Renal pelvis (tissue), 4 donors: ENCODE results near the gene PIGB. TPM values are rescaled to one million over a fixed set of nuclear protein-coding genes. Genes with fewer than 3 reads are reported as not detected.
A peak's percentile ranks its signal among the peaks of the same experiment; 100 is the strongest.
"Not testable (repeated sequence)": the region's sequence is repeated elsewhere in the genome, so short reads cannot be mapped to it uniquely, and the experiment has no call there.

ENCODE experiments used
- DNase-seq: peaks from one replicate; pipeline ENCODE4 v3.0.0-alpha.2; 2013
- polyA plus RNA-seq, 3 donors: library from polyadenylated mRNA; unstranded; fragments of 120-200 nt; gene quantifications; one replicate each; pipeline ENCODE4 v1.2.1, GENCODE V29; 2013; ENCODE audit not compliant: insufficient read length in 3 of 3

PIGB gene
- polyA plus RNA-seq, 3 donors = 14.9 to 20.4 (median 19.1) TPM

GRCh38 chr15:55289746-55290527, 29.1 kb upstream of the PIGB start, which contains the start of gene RAB27A:
RAB27A (minus strand) TSS chr15:55289813; CDS start chr15:55234934, 54,879 bp downstream.
- peak; percentile 74 for DNase-seq

DNA sequence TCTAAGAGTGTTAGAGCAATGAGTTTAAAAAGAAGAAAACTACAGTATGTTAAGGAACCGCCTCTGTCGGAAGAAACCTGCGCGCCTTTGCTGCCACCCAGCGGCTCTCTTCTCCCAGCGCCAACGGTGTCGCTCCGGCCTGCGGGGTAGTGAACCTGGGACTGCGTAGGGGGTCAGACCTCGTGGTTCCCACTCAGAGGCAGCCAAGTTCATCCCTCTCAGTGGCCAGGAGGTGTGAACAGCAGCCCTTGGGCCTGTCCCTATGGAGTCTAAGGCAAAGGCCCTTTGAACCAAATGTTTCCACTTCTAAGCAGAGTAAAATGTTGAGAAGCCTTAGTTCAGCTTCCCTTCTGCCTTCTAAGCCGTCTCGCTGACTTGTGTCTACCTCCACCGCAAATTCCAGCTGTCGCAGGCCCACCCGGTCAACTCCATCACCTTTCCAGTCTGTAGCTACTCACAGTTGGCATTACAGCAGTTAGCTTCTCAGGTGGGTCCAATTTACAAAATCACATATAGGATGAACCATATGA, 28.4 kb upstream of the PIGB start:
- DNase-seq = peak; percentile 87

DNA sequence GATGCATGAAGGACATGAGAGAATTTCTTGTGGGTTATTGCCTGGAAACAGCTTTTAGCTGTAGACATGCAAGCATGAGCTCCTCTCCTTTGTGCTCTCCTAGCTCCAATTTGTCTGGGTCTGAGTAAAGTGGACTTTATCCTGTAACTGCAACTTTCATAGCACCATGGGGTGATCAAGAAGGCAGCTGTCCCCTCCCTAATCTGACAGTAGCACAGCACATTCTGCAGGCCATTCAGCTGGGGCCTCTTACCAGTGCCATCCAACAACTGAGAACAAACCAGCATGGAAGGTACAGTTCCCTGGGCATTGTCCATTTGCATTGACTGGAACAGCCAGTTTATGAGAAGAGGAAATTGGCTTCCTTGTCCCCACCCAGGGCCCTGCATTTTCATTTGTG, 21.7 kb upstream of the PIGB start:
- no peak for DNase-seq

DNA sequence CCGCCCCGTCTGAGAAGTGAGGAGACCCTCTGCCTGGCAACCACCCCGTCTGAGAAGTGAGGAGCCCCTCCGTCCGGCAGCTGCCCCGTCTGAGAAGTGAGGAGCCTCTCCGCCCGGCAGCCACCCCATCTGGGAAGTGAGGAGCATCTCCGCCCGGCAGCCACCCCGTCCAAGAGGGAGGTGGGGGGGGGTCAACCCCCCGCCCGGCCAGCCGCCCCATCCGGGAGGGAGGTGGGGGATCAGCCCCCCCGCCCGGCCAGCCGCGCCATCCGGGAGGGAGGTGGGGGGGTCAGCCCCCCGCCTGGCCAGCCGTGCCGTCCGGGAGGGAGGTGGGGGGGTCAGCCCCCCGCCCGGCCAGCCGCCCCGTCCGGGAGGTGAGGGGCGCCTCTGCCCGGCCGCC, 16.2 kb upstream of the PIGB start:
- DNase-seq = not testable (repeated sequence)

DNA sequence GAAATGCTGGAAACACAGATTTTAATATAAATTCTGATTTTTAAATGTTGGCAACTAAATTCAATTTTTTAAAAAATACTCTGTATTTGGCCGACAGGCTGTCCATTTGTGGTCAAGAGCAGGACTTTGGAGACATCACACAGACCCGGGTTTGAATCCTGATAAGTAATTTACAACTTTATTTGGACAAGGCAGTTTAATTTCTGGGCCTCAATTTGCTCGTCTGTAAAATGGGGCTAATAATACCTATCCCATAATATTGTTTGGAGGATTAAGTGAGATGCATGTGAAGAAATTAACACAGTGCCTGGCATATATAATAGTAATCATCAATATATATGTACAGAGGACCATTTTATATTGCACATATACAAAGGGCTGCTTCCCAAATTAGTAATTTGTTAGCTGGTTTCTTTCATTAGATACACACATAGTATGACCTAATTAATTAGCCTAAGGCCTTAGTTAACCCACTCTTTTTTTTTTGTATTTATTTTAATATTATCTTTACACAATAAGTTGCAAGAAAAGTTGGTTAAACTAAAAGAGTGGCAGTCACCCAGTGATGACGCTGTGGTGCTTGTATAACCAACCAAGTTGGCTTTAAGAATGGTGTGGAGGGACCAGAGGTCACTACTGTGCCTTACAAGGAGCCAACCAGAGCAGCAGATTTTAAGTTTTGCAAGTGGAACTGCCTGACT, 665 bp downstream of the PIGB start:
- no peak for DNase-seq

- no peak for DNase-seq
These were observed 1.2 kb downstream of the PIGB start for GRCh38 chr15:55320238-55320550.

DNA sequence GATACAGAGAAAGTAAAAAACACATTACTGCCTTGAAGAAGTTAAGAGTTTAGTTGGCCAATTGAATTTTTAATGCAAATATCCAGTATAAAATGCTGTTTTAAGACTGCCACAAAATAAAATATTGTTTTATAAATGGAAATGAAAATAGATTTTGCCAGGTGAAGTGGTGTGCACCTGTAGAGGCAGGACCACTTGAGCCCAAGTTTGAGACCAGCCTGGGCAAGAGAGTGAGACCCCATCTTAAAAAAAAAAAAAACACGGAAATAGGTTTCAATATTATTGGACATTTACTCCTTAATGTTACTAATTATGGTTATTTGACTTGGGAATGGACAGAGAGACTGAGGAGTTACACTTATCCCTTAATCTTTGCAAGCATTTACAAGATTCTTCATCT, 1.9 kb downstream of the PIGB start:
- DNase-seq = no peak

DNA sequence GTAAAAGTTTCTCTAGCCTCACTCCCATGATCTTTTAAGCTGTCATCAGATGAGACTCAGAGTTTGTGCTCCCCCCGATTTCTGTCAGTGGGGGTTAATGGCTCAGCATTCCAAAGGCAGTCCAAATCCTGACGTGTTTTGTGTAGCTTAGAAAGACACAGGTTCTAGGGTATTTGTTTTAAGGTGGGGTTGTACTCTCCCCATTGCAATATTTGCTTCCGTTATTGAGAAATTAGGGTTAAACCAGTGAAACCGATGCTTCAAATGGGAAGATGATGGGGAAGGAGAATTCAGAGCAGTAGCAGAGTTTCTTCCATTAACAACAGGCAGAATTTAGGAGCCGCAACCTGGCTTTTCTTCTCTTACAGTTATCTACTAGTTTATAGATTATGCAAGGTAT, 3.4 kb downstream of the PIGB start:
- DNase-seq = no peak

- no peak for DNase-seq
These were observed 8.4 kb downstream of the PIGB start for GRCh38 chr15:55327387-55327786.

DNA sequence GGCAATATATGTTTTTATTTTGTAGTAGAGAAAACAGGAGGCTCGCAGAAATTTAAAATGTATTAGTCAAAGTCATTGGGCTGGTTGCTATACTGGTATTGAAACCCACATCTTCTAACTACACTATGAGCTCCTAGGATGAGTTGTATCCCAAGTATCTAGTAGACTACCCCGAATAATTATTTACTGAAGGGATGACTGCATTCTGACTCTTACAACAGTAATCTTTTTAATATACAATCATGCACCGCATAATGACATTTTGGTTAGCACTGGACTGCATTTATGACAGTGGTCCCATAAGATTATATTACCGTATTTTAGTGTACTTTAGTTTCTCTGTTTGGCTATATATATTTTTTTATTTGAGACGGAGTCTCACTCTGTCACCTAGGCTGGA, 15.3 kb downstream of the PIGB start:
- DNase-seq = no peak

GRCh38 chr15:55334997-55335396, 16.0 kb downstream of the PIGB start:
- DNase-seq = no peak

DNA sequence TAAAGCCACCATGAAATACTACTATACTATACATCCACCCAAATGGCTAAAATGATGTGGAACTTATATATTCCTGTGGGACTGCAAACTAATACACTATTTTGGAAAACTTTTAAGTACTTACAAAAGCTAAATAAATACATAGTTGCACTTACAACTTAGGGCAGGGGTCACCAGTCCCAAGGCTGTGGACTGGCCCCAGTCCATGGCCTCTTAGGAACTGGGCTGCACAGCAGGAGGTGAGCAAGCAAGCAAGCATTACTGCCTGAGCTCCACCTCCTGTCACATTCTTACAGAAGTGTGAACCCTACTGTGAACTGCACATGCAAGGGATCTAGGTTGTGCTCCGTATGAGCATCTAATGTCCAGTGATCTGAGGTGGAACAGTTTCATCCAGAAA, 18.1 kb downstream of the PIGB start:
- no peak for DNase-seq

- DNase-seq = no peak
These were observed 24.1 kb downstream of the PIGB start for GRCh38 chr15:55343168-55343567.

- no peak for DNase-seq
These were observed 25.2 kb downstream of the PIGB start for GRCh38 chr15:55344206-55344605.

DNA sequence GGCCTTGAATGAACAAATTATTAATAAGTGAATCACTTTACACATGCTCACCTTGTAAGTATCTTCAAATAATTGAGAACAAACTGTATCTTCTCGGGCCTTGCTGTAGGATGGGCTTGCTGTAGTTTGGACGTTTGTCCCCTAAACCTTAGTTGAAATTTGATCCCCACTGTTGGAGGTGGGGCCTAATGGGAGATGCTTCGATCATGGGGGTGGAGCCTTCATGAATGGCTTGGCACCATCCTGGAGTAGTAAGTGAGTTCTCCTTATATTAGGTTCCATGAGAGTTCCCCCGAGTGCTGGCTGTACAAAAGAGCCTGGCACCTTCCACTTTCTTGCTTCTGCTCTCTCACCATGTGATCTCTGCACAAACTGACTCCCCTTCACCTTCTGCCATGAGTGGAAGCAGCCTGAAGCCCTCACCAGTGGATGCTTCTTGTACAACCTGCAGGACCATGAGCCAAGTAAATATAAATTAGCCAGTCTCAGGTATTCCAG, 29.3 kb downstream of the PIGB start:
- DNase-seq = no peak

- DNase-seq = no peak
These were observed 30.3 kb downstream of the PIGB start for GRCh38 chr15:55349282-55349681.

DNA sequence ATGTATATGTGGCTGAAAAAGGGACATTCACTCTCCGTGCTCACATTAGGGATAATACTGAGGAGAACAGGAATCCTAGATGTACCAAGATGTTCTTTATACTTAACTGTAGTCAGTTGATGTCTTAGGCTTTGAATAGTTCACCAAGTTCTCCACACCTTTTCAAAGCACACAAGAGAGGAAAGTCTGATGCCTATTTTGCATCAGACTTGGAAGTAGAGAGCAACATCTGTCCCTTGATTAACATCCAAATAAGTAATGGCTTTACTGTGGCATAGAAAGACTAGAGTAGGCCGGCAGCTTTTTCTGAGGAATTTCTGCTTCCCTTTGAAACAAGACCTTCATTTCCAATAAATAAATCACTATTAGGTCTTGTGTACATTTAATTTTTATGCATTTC, 34.0 kb downstream of the PIGB start:
- DNase-seq = no peak

- DNase-seq = no peak
These were observed 38.1 kb downstream of the PIGB start for GRCh38 chr15:55356985-55357585.

DNA sequence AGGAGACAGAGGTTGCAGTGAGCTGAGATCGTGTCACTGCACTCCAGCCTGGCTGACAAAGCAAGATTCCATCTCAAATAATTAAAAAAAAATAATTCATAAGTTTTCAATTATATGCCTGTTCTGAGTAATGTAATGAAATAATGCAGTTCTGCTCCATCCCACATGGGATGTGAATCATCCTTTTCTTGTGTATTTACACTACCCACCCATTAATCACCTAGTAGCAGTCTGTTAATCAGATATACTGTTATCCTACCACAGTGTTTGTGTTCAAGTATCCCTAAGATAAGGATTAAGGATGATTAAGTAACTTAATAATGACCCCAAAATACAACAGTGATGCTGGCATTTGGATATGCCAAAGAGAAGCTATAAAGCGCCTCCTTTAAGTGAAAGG, 38.8 kb downstream of the PIGB start:
- no peak for DNase-seq

DNA sequence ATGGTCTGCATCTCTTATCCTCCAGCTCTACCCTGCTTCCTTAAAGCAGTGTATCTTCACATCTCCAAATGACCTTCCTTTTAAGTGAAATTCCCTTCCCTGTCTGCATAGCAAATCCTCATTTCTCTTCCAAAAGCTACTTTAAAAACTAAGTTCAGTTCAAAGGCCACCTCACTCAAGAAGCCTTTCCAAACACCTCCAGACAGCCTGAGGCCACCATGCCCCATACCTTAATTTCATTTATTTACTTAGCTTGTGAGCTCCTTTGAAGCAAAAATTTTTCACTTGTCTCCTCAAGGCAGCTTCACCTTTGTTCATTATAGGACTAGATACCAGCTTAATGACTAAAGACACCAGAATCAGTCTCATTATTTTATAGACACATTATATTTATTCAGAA, 39.4 kb downstream of the PIGB start:
- DNase-seq = no peak

GRCh38 chr15:55360256-55360655, 41.2 kb downstream of the PIGB start:
- no peak for DNase-seq

DNA sequence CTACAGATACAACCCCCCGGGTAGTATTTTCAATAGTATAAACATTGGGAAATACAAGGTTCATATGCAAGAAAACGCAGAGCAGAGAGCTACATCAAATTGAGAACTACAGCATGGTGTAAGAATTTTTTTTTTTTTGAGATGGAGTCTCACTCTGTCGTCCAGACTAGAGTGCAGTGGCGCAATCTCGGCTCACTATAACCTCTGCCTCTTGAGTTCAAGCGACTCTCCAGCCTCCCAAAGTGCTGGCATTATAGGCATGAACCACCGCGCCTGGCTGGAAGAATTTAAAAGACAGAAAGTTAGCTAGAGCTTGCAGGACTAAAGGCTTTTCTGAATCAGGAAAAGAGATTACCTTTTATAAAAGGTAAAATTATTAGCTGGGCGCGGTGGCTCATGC, 42.0 kb downstream of the PIGB start:
- DNase-seq = no peak

DNA sequence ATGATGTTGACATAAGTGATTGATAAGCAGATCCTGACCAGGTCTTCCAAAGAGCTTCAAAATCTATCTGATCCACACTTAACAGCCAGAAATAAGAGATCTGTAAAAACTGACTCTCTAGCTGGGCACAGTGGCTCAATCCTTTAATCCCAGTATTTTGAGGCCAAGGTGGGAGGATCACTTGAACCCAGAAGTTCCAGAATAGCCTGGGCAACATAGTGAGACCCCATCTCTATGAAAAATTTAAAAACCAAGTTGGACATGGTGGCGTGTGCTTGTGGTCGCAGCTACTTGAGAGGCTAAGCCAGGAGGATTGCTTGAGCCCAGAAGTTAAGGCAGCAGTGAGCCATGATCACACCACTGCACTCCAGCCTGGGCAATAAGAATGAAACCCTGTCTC, 43.6 kb downstream of the PIGB start:
- no peak for DNase-seq
